GM21717 (cell line): ENCODE data around the gene ANKRD33.

Experiments
- ATAC-seq: cut with Tn5 transposase; IDR thresholded peaks from one replicate; pipeline ENCODE4 v1.9.1; 2021; ENCODE audit warnings: mild to moderate bottlenecking, moderate library complexity; ENCODE audit not compliant: unreplicated experiment

The ANKRD33 gene

DNA sequence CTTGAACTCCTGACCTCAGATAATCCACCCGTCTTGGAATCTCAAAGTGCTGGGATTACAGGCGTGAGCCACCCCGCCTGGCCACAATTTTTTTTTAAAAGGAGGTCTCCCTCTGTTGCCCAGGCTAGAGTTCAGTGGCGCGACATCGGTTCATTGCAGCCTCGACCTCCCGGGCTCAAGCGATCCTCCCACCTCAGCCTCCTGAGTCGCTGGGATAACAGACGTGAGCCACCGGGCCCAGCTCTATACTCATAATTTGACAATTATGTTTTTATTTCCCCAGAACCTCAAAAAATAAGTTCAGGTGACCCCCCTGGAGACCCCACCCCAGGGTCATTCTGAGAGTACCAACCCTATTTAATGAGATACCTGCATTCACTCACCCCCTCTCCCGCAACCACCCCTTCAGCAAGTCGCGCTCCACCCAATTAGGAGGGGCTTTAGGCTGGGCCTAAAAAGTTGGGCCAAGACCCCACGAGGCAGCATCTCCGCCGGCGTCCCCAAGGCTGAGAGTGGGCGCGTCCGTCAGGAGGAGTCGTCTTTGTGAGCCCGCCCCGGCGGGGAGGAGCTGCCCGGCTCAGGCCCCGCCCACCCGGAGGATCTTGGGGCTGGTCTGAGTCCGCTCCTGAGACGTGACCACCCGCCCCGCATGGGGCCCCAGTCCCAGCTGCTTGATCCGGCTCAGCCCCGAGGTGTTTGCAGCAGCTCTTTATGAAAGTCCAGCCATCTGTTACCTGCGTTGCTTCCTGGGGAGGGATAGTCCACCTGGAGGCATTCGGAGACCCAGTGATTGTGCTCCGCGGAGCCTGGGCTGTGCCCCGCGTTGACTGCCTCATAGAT is at the start of gene ANKRD33:
Gene ANKRD33, plus strand, starts transcription at position 628 of the 840 bp plus-strand sequence. Its CDS starts 84 bp downstream, at position 712.
- no peak for ATAC-seq

DNA sequence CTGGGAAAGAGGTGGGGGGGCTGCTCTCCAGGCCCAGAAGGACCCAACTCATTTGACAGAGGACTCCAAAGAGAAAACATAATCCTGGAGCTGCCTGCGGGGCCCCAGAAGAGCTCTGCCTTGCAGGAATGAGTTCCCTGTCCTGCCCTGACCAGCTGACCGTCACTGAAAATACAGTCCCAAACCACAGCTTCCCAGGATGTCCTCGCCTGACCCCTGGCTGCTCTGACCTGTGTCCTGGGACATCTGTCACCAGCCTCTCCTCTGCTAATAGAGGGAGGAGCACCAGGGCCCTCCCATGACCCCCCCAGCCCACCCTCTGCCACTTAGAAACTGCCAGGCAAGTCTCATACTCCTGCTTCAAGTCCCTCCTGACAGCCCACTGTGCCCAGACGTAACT is 49.1 kb upstream of the ANKRD33 start:
- ATAC-seq: no peak

DNA sequence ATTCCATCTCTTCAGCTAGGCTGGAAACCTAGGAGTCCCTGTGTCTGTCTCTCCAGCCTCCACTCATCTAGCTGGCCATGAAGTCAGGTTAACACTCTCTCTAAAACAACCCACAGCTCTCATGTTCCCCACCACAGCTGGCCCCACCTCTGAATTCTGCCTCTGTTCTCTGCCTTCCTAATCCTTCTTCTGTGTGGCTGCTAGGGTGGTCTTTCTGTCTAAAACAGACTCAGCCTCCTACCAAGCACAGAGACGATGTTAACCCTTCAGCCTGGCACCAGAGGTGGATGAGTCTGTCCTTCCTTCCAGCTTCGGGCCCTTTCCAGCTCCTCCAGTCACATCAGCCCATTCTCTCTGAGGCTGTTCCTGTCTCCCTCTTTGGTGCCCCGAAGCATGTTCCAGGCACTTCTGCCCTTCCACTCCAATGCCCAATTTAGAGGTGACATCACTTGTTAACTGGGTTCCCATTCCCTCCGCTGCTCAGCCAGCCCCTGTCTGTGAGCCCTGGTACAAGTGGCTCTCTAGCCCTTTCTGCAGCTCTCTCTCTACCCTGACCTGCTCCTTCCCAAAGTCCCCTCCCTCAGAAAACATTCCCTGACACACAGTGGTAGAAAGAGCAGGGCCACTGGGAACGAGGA is 48.5 kb upstream of the ANKRD33 start:
- ATAC-seq: no peak

GRCh38 chr12:51840966-51841365 is 46.9 kb upstream of the ANKRD33 start:
- no peak for ATAC-seq

GRCh38 chr12:51841727-51842126 is 46.2 kb upstream of the ANKRD33 start:
- ATAC-seq: no peak

DNA sequence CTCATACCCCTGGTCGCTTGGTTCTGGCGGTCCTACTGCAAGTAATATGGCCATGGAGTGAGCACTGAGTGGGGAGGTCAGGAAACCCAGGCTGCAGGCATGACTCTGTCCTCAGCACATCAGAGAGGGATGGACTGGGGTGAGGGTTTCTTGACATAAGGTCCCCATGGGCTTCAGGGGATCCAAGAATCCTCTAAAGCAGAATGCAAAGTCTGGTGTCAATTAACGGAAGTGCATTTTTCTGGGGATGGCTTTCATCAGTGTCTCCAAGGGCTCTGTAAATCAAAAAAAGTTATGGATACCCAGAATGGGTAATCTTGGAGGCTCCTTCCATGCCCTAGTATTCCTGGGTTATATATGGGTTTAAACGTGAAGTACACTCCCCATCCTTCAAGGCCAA is 43.0 kb upstream of the ANKRD33 start:
- no peak for ATAC-seq

- ATAC-seq: no peak
Observed at GRCh38 chr12:51845482-51845881, 42.4 kb upstream of the ANKRD33 start.

GRCh38 chr12:51846271-51846691 is 41.6 kb upstream of the ANKRD33 start:
- no peak for ATAC-seq

DNA sequence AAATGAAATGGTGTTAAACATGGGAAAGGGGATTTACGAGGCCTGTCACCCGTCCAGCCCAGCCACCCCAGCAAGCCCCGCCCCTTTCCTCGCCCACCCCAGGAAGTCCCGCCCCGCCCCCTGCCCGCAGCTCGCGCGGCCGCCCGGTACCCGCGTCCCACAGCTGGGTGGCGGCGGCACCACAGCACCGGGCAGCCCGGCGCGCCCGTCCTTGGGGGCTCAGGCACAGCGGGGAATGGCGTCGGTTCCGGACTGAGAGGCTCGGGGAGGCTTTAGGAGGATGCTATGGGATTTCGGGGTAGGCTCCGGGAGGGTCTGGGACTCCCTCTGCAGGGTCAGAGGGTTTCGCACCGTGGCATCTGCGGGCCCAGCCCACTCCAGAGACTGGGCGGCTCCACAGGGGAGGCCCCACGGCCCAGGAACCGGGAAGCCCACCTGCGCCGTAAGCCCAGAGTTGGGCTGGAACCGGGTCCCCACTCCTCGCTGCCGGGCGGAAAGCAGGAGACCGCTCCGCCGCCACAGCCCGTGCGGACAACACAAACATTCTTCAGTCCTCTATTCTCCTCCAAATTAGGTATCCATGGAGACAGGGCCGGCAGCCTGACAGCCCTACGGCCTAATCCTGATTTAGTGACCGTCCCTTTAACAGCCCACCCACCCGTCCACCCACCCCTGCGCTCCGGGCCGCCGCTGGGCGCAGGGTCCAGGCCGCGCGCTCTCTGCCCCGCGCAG is 40.8 kb upstream of the ANKRD33 start:
- no peak for ATAC-seq

DNA sequence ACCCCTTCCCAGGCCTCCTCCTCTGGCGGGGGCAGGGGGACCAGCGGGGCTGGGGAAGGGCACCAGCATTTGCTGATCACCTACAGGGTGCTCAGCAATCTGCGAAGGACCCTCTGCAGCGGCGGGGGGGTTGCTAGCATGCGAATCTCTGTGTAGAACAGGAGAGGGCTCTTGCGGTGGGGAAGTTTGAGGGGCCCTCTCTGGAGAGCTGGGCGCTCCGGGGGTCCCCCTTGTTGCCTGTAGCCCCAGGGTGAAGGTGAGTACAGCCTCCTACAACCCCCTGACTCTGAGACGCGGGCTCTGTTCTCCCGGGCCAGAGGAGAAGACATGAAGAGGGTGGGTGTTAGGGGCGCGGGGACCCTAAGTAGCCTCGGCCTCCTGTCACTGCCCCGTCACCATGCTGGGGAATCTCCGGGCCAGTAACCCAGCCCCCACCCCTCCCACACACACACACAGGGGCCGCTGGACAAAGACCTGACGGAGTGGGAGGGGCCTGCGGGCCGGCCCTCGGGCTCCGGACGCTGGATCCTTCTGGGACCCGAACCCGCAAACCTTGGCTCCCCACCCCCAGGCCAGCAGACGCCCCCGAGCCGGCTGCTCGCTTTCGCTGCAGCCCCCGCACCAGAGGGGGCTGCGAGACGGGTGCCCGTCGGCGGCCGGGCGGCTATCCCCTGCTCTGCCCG is 40.1 kb upstream of the ANKRD33 start:
- ATAC-seq: no peak

GRCh38 chr12:51848326-51848727 is 39.6 kb upstream of the ANKRD33 start, which contains the start of gene FIGNL2:
Gene FIGNL2, minus strand, starts transcription at chr12:51848718. Its CDS starts 26,305 bp downstream, at chr12:51822413.
- no peak for ATAC-seq

GRCh38 chr12:51848841-51849735 is 38.8 kb upstream of the ANKRD33 start:
- ATAC-seq: no peak

DNA sequence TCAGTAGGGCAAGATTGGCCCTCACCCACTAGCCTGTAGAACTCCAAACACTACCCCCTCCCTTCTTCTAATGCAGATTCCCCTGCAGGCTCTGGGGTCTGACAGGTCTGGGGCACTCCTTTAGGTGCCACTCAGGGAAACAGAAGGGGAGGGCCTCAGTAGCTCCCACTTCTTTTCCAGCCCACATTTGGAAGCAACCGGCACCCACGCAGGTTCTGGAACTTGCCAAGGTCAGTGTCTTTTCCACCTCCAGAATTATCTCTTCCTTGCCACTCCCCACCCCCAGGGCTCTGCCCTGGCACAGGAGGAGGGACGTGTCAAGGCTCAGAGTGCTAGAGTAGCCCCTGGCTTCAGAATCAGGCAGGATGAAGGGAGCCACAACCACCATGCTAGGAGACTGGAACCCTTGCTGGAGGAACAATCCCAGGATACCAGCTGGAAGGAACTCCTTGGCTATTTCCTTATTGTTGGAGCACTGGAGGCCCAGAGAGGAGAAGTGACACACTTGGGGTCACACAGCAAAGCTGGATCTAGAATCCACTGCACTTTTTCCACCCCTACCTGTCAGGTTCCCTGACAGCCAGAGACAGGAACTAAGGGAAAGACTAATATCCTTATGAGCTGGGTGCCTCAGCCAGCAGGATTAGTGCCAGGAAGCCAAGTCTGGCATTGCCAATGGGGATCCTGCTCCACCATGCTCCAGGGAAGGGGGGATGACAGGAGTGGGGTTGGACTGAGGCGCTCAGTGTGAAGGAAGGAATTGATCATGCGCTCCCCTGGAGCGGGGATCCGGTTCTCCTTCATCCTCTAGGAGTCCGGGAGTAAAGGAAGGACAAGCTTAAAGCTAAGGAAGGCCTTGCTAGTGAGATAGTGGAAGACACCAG is 37.6 kb upstream of the ANKRD33 start:
- no peak for ATAC-seq

DNA sequence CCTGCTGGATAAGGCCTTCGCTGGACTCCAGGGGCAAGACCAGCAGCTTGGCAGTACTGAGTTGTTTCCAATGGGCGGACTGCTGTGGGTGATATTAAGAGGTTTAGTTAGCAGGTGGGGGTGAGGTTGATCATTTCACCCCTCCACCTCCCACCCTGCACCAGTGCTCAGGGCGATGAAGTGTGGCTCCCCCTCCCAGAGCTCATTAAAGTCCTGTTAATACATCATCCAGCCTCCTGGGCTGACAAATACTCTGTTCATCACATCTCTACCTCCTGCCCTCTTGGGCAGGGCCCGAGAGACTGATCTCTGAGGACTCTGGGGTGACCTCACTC is 37.0 kb upstream of the ANKRD33 start:
- ATAC-seq: no peak

- no peak for ATAC-seq
Observed at GRCh38 chr12:51851413-51852124, 36.3 kb upstream of the ANKRD33 start.

GRCh38 chr12:51852404-51853137 is 35.3 kb upstream of the ANKRD33 start:
- no peak for ATAC-seq

DNA sequence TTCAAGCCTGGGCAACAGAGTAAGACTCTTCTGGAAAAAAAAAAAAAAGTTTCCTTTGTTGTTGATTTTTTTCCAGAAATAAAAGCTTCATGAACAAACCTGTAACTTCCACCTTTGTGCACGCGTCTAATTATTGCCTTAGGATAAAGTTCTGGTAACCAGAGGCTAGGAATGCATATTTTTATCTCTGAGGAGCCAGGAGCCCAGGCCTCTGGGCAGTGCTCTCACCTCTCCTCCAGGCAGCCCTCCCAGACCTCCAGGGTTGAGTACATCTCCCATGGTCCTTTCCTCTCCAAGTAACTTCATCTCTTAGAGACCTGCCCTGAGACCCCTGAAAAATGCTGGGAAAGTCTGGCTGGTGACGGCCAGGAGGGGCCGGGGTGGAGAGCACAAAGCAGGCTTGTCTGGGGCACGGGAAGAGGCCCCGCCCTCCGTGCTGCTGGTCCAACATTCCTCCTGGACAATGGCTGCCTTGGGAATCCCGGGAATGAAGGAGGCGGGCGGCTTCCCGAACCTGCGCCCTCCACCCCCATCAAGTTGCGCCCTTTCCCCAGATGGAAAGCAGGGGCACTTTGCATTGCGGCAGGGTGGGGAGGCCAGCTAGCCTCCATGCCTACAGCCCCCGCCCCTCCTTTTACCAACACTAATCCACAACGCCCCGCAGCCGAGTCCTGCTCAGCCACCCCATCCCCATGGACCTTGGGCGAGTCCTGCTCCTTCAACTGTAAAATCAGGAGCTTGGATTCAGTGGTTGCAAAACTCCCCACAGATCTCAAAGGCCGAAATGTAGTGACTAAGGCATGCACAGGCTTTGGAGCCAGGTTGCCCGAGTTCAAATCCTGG is 32.1 kb upstream of the ANKRD33 start:
- no peak for ATAC-seq
